Measurements from ENCODE around the gene CLDN16.

- TF ChIP-seq POLR2A (IDR thresholded peaks at IDR 0.05; ENCODE audit: low read length): peak; percentile 44
- no peak for TF ChIP-seq GATA1 (IDR thresholded peaks at IDR 0.05; ENCODE audit: low read depth, low read length)
Observed at GRCh38 chr3:190345027-190345821, 42.7 kb upstream of the CLDN16 start.
